K562 (cell line): Measurements from ENCODE around the gene KCNAB1. TPM values are rescaled to one million over a fixed set of nuclear protein-coding genes. Genes with fewer than 3 reads are reported as not detected.

ENCODE experiments used
- ATF1 ChIP-seq, 2 experiments: fragments of 450-650 bp in 1 of 2; IDR thresholded peaks; 2 replicates each; pipeline ENCODE4 v1.6.1; 2016; ENCODE audit warnings: missing compliant biosample characterization in 1 of 2, missing genetic modification characterization in 1 of 2
- BACH1 ChIP-seq: fragments of 200-800 bp; sonication (Bioruptor generic); IDR thresholded peaks from 2 replicates; pipeline ENCODE4 v1.6.1; 2016; ENCODE audit warnings: missing genetic modification characterization, missing compliant biosample characterization
- BDP1 ChIP-seq: IDR thresholded peaks from 3 replicates; pipeline ENCODE4 v1.6.1; 2011; ENCODE audit not compliant: insufficient read length, insufficient read depth
- CTCF ChIP-seq, 3 experiments: IDR thresholded peaks in 2 of 3; conservative IDR thresholded peaks in 1 of 3; 2 replicates each; pipeline ENCODE4 v1.5.1; 2011 to 2012; ENCODE audit warnings: low read length in 3 of 3, mild to moderate bottlenecking in 3 of 3, control low read depth in 2 of 3, improper control_type of control experiment in 1 of 3, inconsistent platforms in 1 of 3, low read depth in 1 of 3, mixed read lengths in 1 of 3, moderate library complexity in 1 of 3; ENCODE audit not compliant: insufficient read depth in 2 of 3
- EHMT2 ChIP-seq: fragments of 450-650 bp; IDR thresholded peaks from 2 replicates; pipeline ENCODE4 v1.6.1; 2018; ENCODE audit warnings: antibody characterized with exemption
- FOSL1 ChIP-seq: fragments of 200-800 bp; sonication (Bioruptor generic); conservative IDR thresholded peaks from 2 replicates; pipeline ENCODE4 v1.6.1; 2016; ENCODE audit warnings: missing genetic modification characterization, missing compliant biosample characterization
- FOXM1 ChIP-seq, 2 experiments: fragments of 450-650 bp in 1 of 2; sonication (generic) in 1 of 2; formaldehyde crosslinking in 1 of 2; IDR thresholded peaks; 2 replicates each; pipeline versions ENCODE4 v1.6.1 to v1.9.0; 2017 to 2022; ENCODE audit warnings: low read depth in 2 of 2, mild to moderate bottlenecking in 2 of 2, missing genetic modification reagents in 1 of 2, moderate library complexity in 1 of 2
- KDM4B ChIP-seq, 2 experiments: fragments of 450-650 bp in 1 of 2; sonication (generic) in 1 of 2; IDR thresholded peaks; 2 replicates each; pipeline ENCODE4 v1.6.1; 2016 to 2017; ENCODE audit warnings: borderline replicate concordance in 2 of 2, antibody characterized with exemption in 1 of 2, low read depth in 1 of 2, mild to moderate bottlenecking in 1 of 2
- MLLT1 ChIP-seq, 2 experiments: fragments of 450-650 bp; IDR thresholded peaks; 2 replicates each; pipeline ENCODE4 v1.6.1; 2016
- MXI1 ChIP-seq: IDR thresholded peaks from 2 replicates; pipeline ENCODE4 v1.6.1; 2011; ENCODE audit warnings: low read depth, mild to moderate bottlenecking, improper control_type of control experiment, low read length
- NRF1 ChIP-seq, 2 experiments: fragments of 450-650 bp; IDR thresholded peaks in 1 of 2; conservative IDR thresholded peaks in 1 of 2; 2 replicates each; pipeline ENCODE4 v1.6.1; 2014; ENCODE audit warnings: mild to moderate bottlenecking in 2 of 2
- TRIM24 ChIP-seq, 2 experiments: fragments of 450-650 bp; IDR thresholded peaks; 2 replicates each; pipeline ENCODE4 v1.6.1; 2016
- XRCC4 ChIP-seq: IDR thresholded peaks from one replicate; pipeline ENCODE4 v1.6.1; 2011; ENCODE audit not compliant: insufficient read depth, insufficient read length; ENCODE audit errors: extremely low read depth
- ZBTB49 ChIP-seq: sonication (generic); formaldehyde crosslinking; IDR thresholded peaks from 2 replicates; pipeline ENCODE4 v1.8.0; 2022; ENCODE audit warnings: missing genetic modification reagents, mild to moderate bottlenecking, borderline replicate concordance
- ZHX1 ChIP-seq: fragments of 150-350 bp; conservative IDR thresholded peaks from 2 replicates; pipeline ENCODE4 v1.6.1; 2014; ENCODE audit warnings: low read length
- ZNF511 ChIP-seq: sonication (generic); formaldehyde crosslinking; IDR thresholded peaks from 2 replicates; pipeline ENCODE4 v1.8.0; 2022; ENCODE audit warnings: mild to moderate bottlenecking, missing genetic modification reagents
- ZNF76 ChIP-seq: fragments of 250-450 bp; sonication (Bioruptor Pico); IDR thresholded peaks from 2 replicates; pipeline ENCODE4 v1.4.0; 2020; ENCODE audit warnings: mild to moderate bottlenecking, moderate library complexity, borderline replicate concordance
- polyA plus RNA-seq, 8 experiments: library from polyadenylated mRNA; depleted of rRNA in 4 of 8; stranded (reverse) in 5 of 8; unstranded in 3 of 8; fragments of >200 nt; fragmentation: Nextera tagmentation in 2 of 8; fragmentation: Illumina TruSeq in 1 of 8; extraction: Ambion mirVana in 2 of 8; extraction: Trizol in 1 of 8; gene quantifications; 2 replicates each; pipeline versions ENCODE4 v1.2.1 to v1.2.3, GENCODE V29; 2011 to 2014; ENCODE audit warnings: inconsistent platforms in 1 of 8, missing spikeins in 1 of 8
- total RNA-seq, 7 experiments: library from RNA; depleted of rRNA in 6 of 7; stranded (reverse); fragments of >200 nt in 6 of 7; fragmentation: Illumina TruSeq in 2 of 7; extraction: Trizol in 2 of 7; gene quantifications; 2 replicates each; pipeline versions ENCODE4 v1.2.1 to v1.2.3, GENCODE V29; 2011 to 2021; ENCODE audit warnings: low replicate concordance in 1 of 7

KCNAB1 gene
- total and polyA plus RNA-seq, 9 of the 15 experiments (the other 6 are each of a cell fraction or from before 2014, with no cell fraction given), result 0.14 to 1.2 (median 0.51) TPM

- TF ChIP-seq CTCF (IDR thresholded peaks at IDR 0.05 in 2 of 3, conservative IDR thresholded peaks at IDR 0.05 in 1 of 3; ENCODE audit: insufficient read depth in 2 of 3, low read depth in 1 of 3, low read length in 3 of 3), result no peak
- TF ChIP-seq MXI1, result 0 out of 2 replicates have a peak, but pooled peaks have one; percentile 46
- TF ChIP-seq FOXM1 (IDR thresholded peaks at IDR 0.05; ENCODE audit: low read depth), result no peak
- no peak for TF ChIP-seq FOXM1 (CRISPR knock-in tag; IDR thresholded peaks at IDR 0.05; ENCODE audit: low read depth)
- no peak for TF ChIP-seq ZHX1
- no peak for TF ChIP-seq NRF1 (conservative IDR thresholded peaks at IDR 0.05 in 1 of 2, IDR thresholded peaks at IDR 0.05 in 1 of 2)
- TF ChIP-seq MLLT1 (IDR thresholded peaks at IDR 0.05), result no peak
- TF ChIP-seq BACH1, result no peak
- no peak for TF ChIP-seq ZNF76 (CRISPR knock-in tag)
- peak; percentile 63 for TF ChIP-seq FOSL1 (tag)
- no peak for TF ChIP-seq KDM4B (IDR thresholded peaks at IDR 0.05; ENCODE audit: borderline replicate concordance in 2 of 2, low read depth in 1 of 2)
- no peak for TF ChIP-seq EHMT2
- no peak for TF ChIP-seq ZBTB49
- TF ChIP-seq ZNF511 (CRISPR knock-in tag), result no peak
- no peak for TF ChIP-seq BDP1
- TF ChIP-seq XRCC4, result no peak
- no peak for TF ChIP-seq TRIM24 (IDR thresholded peaks at IDR 0.05)
- no peak for TF ChIP-seq ATF1 (CRISPR knock-in tag; IDR thresholded peaks at IDR 0.05)
- TF ChIP-seq ATF1 (tag; IDR thresholded peaks at IDR 0.05), result peak; percentile 78
Measured at GRCh38 chr3:156553705-156554356, 433.5 kb downstream of the KCNAB1 start (continued).
